ENCODE data around the gene FBLN1.

GRCh38 chr22:45639747-45640102 lies 137.0 kb downstream of the FBLN1 start:
- TF ChIP-seq CTCF (IDR thresholded peaks at IDR 0.05): no peak
- no peak for TF ChIP-seq ZFX (IDR thresholded peaks at IDR 0.05; ENCODE audit: borderline replicate concordance)
